Gastrocnemius medialis (tissue), 4 donors: Measurements from ENCODE around the gene CNPY2. TPM values are rescaled to one million over a fixed set of nuclear protein-coding genes. Genes with fewer than 3 reads are reported as not detected.
A peak's percentile ranks its signal among the peaks of the same experiment; 100 is the strongest.

ENCODE experiments used
- ATAC-seq, 2 donors: fragments of 150-250 bp; one replicate each; pipeline ENCODE4 v1.9.1; 2016
- DNase-seq, 2 donors: peaks; one replicate each; pipeline ENCODE4 v3.0.0-alpha.2; 2019
- H3K27ac ChIP-seq, 4 donors: fragments of 200-600 bp; sonication (generic); 1 replicate in 1 of 4; 2 replicates in 3 of 4; pipeline ENCODE4 v1.5.1; 2016 to 2018; ENCODE audit warnings: mild to moderate bottlenecking in 2 of 4, moderate library complexity in 1 of 4
- H3K27me3 ChIP-seq, 3 donors: fragments of 200-600 bp; sonication (generic) in 2 of 3; 1 replicate in 1 of 3; 2 replicates in 2 of 3; pipeline versions ENCODE4 v1.5.1 to v1.6.0; 2016 to 2019; ENCODE audit warnings: mild to moderate bottlenecking in 1 of 3, moderate library complexity in 1 of 3
- H3K36me3 ChIP-seq, 2 donors: fragments of 200-600 bp; sonication (generic) in 1 of 2; one replicate each; pipeline ENCODE4 v1.5.1; 2017 to 2018
- H3K4me1 ChIP-seq, 2 donors: fragments of 200-600 bp; sonication (generic) in 1 of 2; one replicate each; pipeline ENCODE4 v1.5.1; 2016 to 2017; ENCODE audit warnings: mild to moderate bottlenecking in 2 of 2
- H3K4me3 ChIP-seq, 4 donors: fragments of 200-600 bp; sonication (generic) in 3 of 4; 1 replicate in 1 of 4; 2 replicates in 3 of 4; pipeline ENCODE4 v1.5.1; 2016 to 2019; ENCODE audit warnings: mild to moderate bottlenecking in 2 of 4
- H3K9me3 ChIP-seq, 3 donors: fragments of 200-600 bp; sonication (generic) in 2 of 3; 1 replicate in 1 of 3; 2 replicates in 2 of 3; pipeline ENCODE4 v1.5.1; 2016 to 2019
- CTCF ChIP-seq, 5 experiments: fragments of 450-650 bp in 3 of 5; fragments of 200-600 bp in 2 of 5; sonication (generic) in 2 of 5; IDR thresholded peaks in 4 of 5; conservative IDR thresholded peaks in 1 of 5; 1 replicate in 4 of 5; 2 replicates in 1 of 5; pipeline ENCODE4 v1.5.1; 2016 to 2019; ENCODE audit warnings: antibody characterized with exemption in 5 of 5, mild to moderate bottlenecking in 3 of 5, moderate library complexity in 3 of 5
- POLR2A ChIP-seq, 2 donors: fragments of 450-650 bp; IDR thresholded peaks; one replicate each; pipeline ENCODE4 v1.6.1; 2017; ENCODE audit warnings: antibody characterized with exemption in 2 of 2, mild to moderate bottlenecking in 2 of 2, moderate library complexity in 2 of 2
- in situ Hi-C, 4 donors: fragments of 200-750 bp; cut with MboI; loops; one replicate each; pipeline versions ENCODE4 v1.15.0 to v1.8.0; 2017; ENCODE audit warnings: low sequenced_read_pairs in 4 of 4
- intact Hi-C: fragments of 100-400 bp; cut with DNase I; formaldehyde crosslinking; loops from one replicate; pipeline ENCODE4 v1.15.1; 2023; ENCODE audit warnings: low total_unique reads
- total RNA-seq, 4 donors: library from RNA; depleted of rRNA; stranded (reverse); fragments of >200 nt; gene quantifications; one replicate each; pipeline versions ENCODE4 v1.1.0 to v1.2.3, GENCODE V29; 2016

CNPY2 gene
- total RNA-seq, 4 donors from 2014 or later, result 21.7 to 59.1 (median 28.4) TPM

GRCh38 chr12:56261503-56262232, 54.1 kb downstream of the CNPY2 start:
- DNase-seq, result peak in 1 of 2 donors; percentile 81
- peak; percentile 24 to 54 for ATAC-seq
- Histone ChIP-seq H3K4me3 (no peak overlapping the region), H3K27ac (peak overlapping the region; percentile 74 to 97 (median 83)), H3K9me3 (no peaks in the 10 kb centered on the region), H3K36me3 (no peaks in the 10 kb centered on the region), H3K27me3 (no peaks in the 10 kb centered on the region), H3K4me1 (peaks cover 30 to 38% of the 10 kb centered on the region in 2 donors)
- intact Hi-C loops, result loop anchor here (10.0 kb wide), 2 partner anchors 373 to 547 kb away; partner anchors contain the start of genes BAZ2A and BLOC1S1
- in situ Hi-C loops, result no loop called here
- TF ChIP-seq CTCF (IDR thresholded peaks at IDR 0.05 in 4 of 5, conservative IDR thresholded peaks at IDR 0.05 in 1 of 5) (no peak), POLR2A (IDR thresholded peaks at IDR 0.05) (no peak)

- DNase-seq, result peak in 1 of 2 donors; percentile 77
- Histone ChIP-seq H3K27me3 (no peaks in the 10 kb centered on the region), H3K4me3 (no peak overlapping the region), H3K4me1 (peaks cover 31 to 41% of the 10 kb centered on the region in 2 donors), H3K27ac (peak overlapping the region; percentile 74 to 97 (median 83)), H3K9me3 (no peaks in the 10 kb centered on the region), H3K36me3 (peaks cover 0 to 5% of the 10 kb centered on the region in 2 donors)
- TF ChIP-seq POLR2A (IDR thresholded peaks at IDR 0.05) (no peak), CTCF (IDR thresholded peaks at IDR 0.05 in 4 of 5, conservative IDR thresholded peaks at IDR 0.05 in 1 of 5) (no peak)
- in situ Hi-C loops (no loop called here), intact Hi-C loops (loop anchor here (10.0 kb wide), 2 partner anchors 374 to 546 kb away; partner anchors contain the start of genes BAZ2A and BLOC1S1)
- peak in 1 of 2 donors; percentile 26 for ATAC-seq
Observed at GRCh38 chr12:56260921-56261320, 54.9 kb downstream of the CNPY2 start.

GRCh38 chr12:56260380-56260779, 55.4 kb downstream of the CNPY2 start:
- ATAC-seq (no peak), DNase-seq (peak in 1 of 2 donors; percentile 33)
- intact Hi-C loops, result loop anchor here (10.0 kb wide), 2 partner anchors 374 to 546 kb away; partner anchors contain the start of genes BAZ2A and BLOC1S1
- in situ Hi-C loops, result no loop called here
- H3K4me3 ChIP-seq, result no peak overlapping the region
- H3K36me3 ChIP-seq, result peaks cover 0 to 10% of the 10 kb centered on the region in 2 donors
- no peaks in the 10 kb centered on the region for H3K9me3 ChIP-seq
- H3K4me1 ChIP-seq, result peaks cover 33 to 47% of the 10 kb centered on the region in 2 donors
- H3K27me3 ChIP-seq, result no peaks in the 10 kb centered on the region
- H3K27ac ChIP-seq, result peak overlapping the region; percentile 74 to 97 (median 83)
- no peak for TF ChIP-seq POLR2A (IDR thresholded peaks at IDR 0.05)
- TF ChIP-seq CTCF (IDR thresholded peaks at IDR 0.05 in 4 of 5, conservative IDR thresholded peaks at IDR 0.05 in 1 of 5), result no peak

Other genes with a start within 250 kb of the CNPY2 start
- 1 to 10 TPM in 3 of 4 donors, under 1 TPM in 1; 0.15 to 2.1 (median 1.1) TPM for gene ERBB3, start 235.8 kb downstream of the CNPY2 start, total RNA-seq
- 100 to 1,000 TPM; 109 to 204 (median 127) TPM for gene PA2G4, start 211.4 kb downstream of the CNPY2 start, total RNA-seq
- 1,000 to 10,000 TPM; 1,323 to 2,217 (median 1,977) TPM for gene RPL41, start 199.4 kb downstream of the CNPY2 start, total RNA-seq
- 1 to 10 TPM; 3.1 to 9.1 (median 3.7) TPM for gene ZC3H10, start 197.7 kb downstream of the CNPY2 start, total RNA-seq
- gene ESYT1, start 187.7 kb downstream of the CNPY2 start, total RNA-seq, result 10 to 100 TPM; 45.9 to 77.7 (median 62.1) TPM
- gene MYL6B, start 163.4 kb downstream of the CNPY2 start, total RNA-seq, result 100 to 1,000 TPM; 159 to 334 (median 198) TPM
- gene MYL6, start 157.6 kb downstream of the CNPY2 start, total RNA-seq, result 100 to 1,000 TPM; 159 to 324 (median 202) TPM
- 10 to 100 TPM; 34.1 to 56.9 (median 49.4) TPM for gene SMARCC2, start 126.5 kb downstream of the CNPY2 start, total RNA-seq
- 10 to 100 TPM; 46.5 to 58.9 (median 54.8) TPM for gene RNF41, start 94.1 kb downstream of the CNPY2 start, total RNA-seq
- gene NABP2, start 91.6 kb downstream of the CNPY2 start, total RNA-seq, result 10 to 100 TPM; 29.6 to 75.0 (median 42.8) TPM
- under 1 TPM in 1 of 4 donors, not detected in 3; 0.83 TPM for gene SLC39A5, start 85.9 kb downstream of the CNPY2 start, total RNA-seq
- 10 to 100 TPM; 14.7 to 30.9 (median 18.9) TPM for gene ANKRD52, start 57.6 kb downstream of the CNPY2 start, total RNA-seq
- gene COQ10A, start 49.0 kb downstream of the CNPY2 start, total RNA-seq, result 10 to 100 TPM; 17.7 to 90.1 (median 54.5) TPM
- gene CS, start 15.7 kb downstream of the CNPY2 start, total RNA-seq, result 100 to 1,000 TPM; 211 to 359 (median 271) TPM
- 10 to 100 TPM in 2 of 4 donors, 1 to 10 TPM in 2; 7.8 to 33.0 (median 11.6) TPM for gene PAN2, start 18.0 kb upstream of the CNPY2 start, total RNA-seq
- gene IL23A, start 22.9 kb upstream of the CNPY2 start, total RNA-seq, result not detected
- 10 to 100 TPM; 21.0 to 33.2 (median 27.4) TPM for gene STAT2, start 44.1 kb upstream of the CNPY2 start, total RNA-seq
- gene APOF, start 46.9 kb upstream of the CNPY2 start, total RNA-seq, result under 1 TPM in 1 of 4 donors, not detected in 3; 0.27 TPM
- 1 to 10 TPM; 1.9 to 4.6 (median 2.5) TPM for gene TIMELESS, start 133.4 kb upstream of the CNPY2 start, total RNA-seq
- gene MIP, start 138.7 kb upstream of the CNPY2 start, total RNA-seq, result not detected
- gene SPRYD4, start 152.6 kb upstream of the CNPY2 start, total RNA-seq, result 1 to 10 TPM; 1.6 to 4.7 (median 2.9) TPM
- 1 to 10 TPM in 1 of 4 donors, under 1 TPM in 1, not detected in 2; 0.53 to 1.9 TPM for gene GLS2, start 172.2 kb upstream of the CNPY2 start, total RNA-seq
- gene RBMS2, start 205.8 kb upstream of the CNPY2 start, total RNA-seq, result 10 to 100 TPM in 1 of 4 donors, 1 to 10 TPM in 3; 4.1 to 11.0 (median 5.4) TPM